GM23338 (cell line): ENCODE data around the gene HKDC1. TPM values are rescaled to one million over a fixed set of nuclear protein-coding genes. Genes with fewer than 3 reads are reported as not detected.

ENCODE experiments used
- ATAC-seq: fragments of 200-7000 bp; cut with Tn5 transposase; 3 replicates; pipeline ENCODE4 v1.9.1; 2020
- DNase-seq: peaks from one replicate; pipeline ENCODE4 v3.0.0-alpha.2; 2015; ENCODE audit warnings: low spot score
- H2AFZ ChIP-seq: fragments of 200-600 bp; sonication (generic); 2 replicates; pipeline ENCODE4 v1.8.0; 2016; ENCODE audit warnings: antibody characterized with exemption, mild to moderate bottlenecking, moderate library complexity
- H3F3A ChIP-seq: fragments of 200-600 bp; sonication (generic); replicated peaks from 2 replicates; pipeline ENCODE4 v1.8.0; 2017; ENCODE audit warnings: antibody characterized with exemption, mixed run types, low read depth
- H3K27ac ChIP-seq: fragments of 200-600 bp; sonication (generic); 2 replicates; pipeline ENCODE4 v1.6.1; 2016; ENCODE audit warnings: low read depth
- H3K27me3 ChIP-seq: fragments of 200-600 bp; sonication (generic); 2 replicates; pipeline ENCODE4 v1.8.0; 2016; ENCODE audit warnings: mild to moderate bottlenecking, mixed run types, moderate library complexity; ENCODE audit not compliant: insufficient read depth
- H3K36me3 ChIP-seq: fragments of 200-600 bp; sonication (generic); 2 replicates; pipeline ENCODE4 v1.8.0; 2016; ENCODE audit warnings: mild to moderate bottlenecking; ENCODE audit not compliant: insufficient read depth
- H3K4me1 ChIP-seq: fragments of 200-600 bp; sonication (generic); 2 replicates; pipeline ENCODE4 v1.8.0; 2016; ENCODE audit warnings: mild to moderate bottlenecking, moderate library complexity; ENCODE audit not compliant: insufficient read depth
- H3K4me2 ChIP-seq: fragments of 200-600 bp; sonication (generic); 2 replicates; pipeline ENCODE4 v1.7.1; 2017; ENCODE audit warnings: mixed run types
- H3K4me3 ChIP-seq: fragments of 200-600 bp; sonication (generic); 2 replicates; pipeline ENCODE4 v1.6.1; 2016; ENCODE audit warnings: mixed run types
- H3K79me2 ChIP-seq: fragments of 200-600 bp; sonication (generic); replicated peaks from 2 replicates; pipeline ENCODE4 v1.8.0; 2017; ENCODE audit warnings: mild to moderate bottlenecking; ENCODE audit not compliant: insufficient read depth
- H3K9me2 ChIP-seq: fragments of 200-600 bp; sonication (generic); 2 replicates; pipeline ENCODE4 v1.8.0; 2017; ENCODE audit not compliant: insufficient read depth
- H4K20me1 ChIP-seq: fragments of 200-600 bp; sonication (generic); replicated peaks from 2 replicates; pipeline ENCODE4 v1.8.0; 2017; ENCODE audit warnings: mild to moderate bottlenecking; ENCODE audit not compliant: insufficient read depth
- H3K27ac Mint-ChIP-seq: 2 replicates; pipeline ENCODE4 v1.8.0; 2020; ENCODE audit warnings: inconsistent platforms, mild to moderate bottlenecking, moderate library complexity, mixed read lengths
- H3K27me3 Mint-ChIP-seq: 3 replicates; pipeline ENCODE4 v1.8.0; 2022; ENCODE audit warnings: low read depth, mild to moderate bottlenecking, moderate library complexity, mixed read lengths, inconsistent platforms; ENCODE audit not compliant: insufficient read depth, poor library complexity
- H3K36me3 Mint-ChIP-seq: 3 replicates; pipeline ENCODE4 v1.8.0; 2021; ENCODE audit warnings: low read depth, mild to moderate bottlenecking, inconsistent platforms, moderate library complexity, mixed read lengths
- H3K4me1 Mint-ChIP-seq: 3 replicates; pipeline ENCODE4 v1.8.0; 2020; ENCODE audit warnings: mild to moderate bottlenecking, inconsistent platforms, mixed read lengths
- H3K4me3 Mint-ChIP-seq: 3 replicates; pipeline ENCODE4 v1.8.0; 2021; ENCODE audit warnings: moderate library complexity, mild to moderate bottlenecking, inconsistent platforms, mixed read lengths
- H3K9me3 Mint-ChIP-seq: 3 replicates; pipeline ENCODE4 v1.8.0; 2020; ENCODE audit warnings: moderate library complexity, mild to moderate bottlenecking, inconsistent platforms, mixed read lengths
- CREB1 ChIP-seq: fragments of 250-450 bp; sonication (Bioruptor Pico); IDR thresholded peaks from 2 replicates; pipeline ENCODE4 v1.5.0; 2020; ENCODE audit warnings: low read depth, mild to moderate bottlenecking, moderate library complexity
- EZH2 ChIP-seq: fragments of 200-600 bp; sonication (generic); IDR thresholded peaks from one replicate; pipeline ENCODE4 v1.8.0; 2017; ENCODE audit warnings: antibody characterized with exemption, mild to moderate bottlenecking, low read depth; ENCODE audit not compliant: unreplicated experiment
- EZH2phosphoT487 ChIP-seq: fragments of 200-600 bp; sonication (generic); IDR thresholded peaks from one replicate; pipeline ENCODE4 v1.8.1; 2018; ENCODE audit warnings: antibody characterized with exemption; ENCODE audit not compliant: unreplicated experiment
- JUNB ChIP-seq: IDR thresholded peaks from one replicate; pipeline ENCODE4 v1.6.1; 2016; ENCODE audit warnings: antibody characterized with exemption; ENCODE audit not compliant: unreplicated experiment
- NANOG ChIP-seq: IDR thresholded peaks from 2 replicates; pipeline ENCODE4 v1.6.1; 2016; ENCODE audit warnings: antibody characterized with exemption, borderline replicate concordance
- POLR2AphosphoS5 ChIP-seq: IDR thresholded peaks from 2 replicates; pipeline ENCODE4 v1.6.1; 2016; ENCODE audit warnings: antibody characterized with exemption, low read depth
- STAT1 ChIP-seq: IDR thresholded peaks from one replicate; pipeline ENCODE4 v1.6.1; 2016; ENCODE audit warnings: antibody characterized with exemption; ENCODE audit not compliant: unreplicated experiment
- ZNF114 ChIP-seq: fragments of 250-450 bp; sonication (Bioruptor Pico); IDR thresholded peaks from 2 replicates; pipeline ENCODE4 v1.5.0; 2020; ENCODE audit warnings: mild to moderate bottlenecking, moderate library complexity
- polyA plus RNA-seq: library from polyadenylated mRNA; unstranded; fragments of >200 nt; fragmentation: Nextera tagmentation; extraction: Ambion mirVana; gene quantifications from 2 replicates; pipeline ENCODE4 v1.2.1, GENCODE V29; 2016
- total RNA-seq: library from RNA; depleted of rRNA; stranded (reverse); fragments of >200 nt; shearing (Covaris generic); gene quantifications from 2 replicates; pipeline ENCODE4 v1.2.3, GENCODE V29; 2014
- TF ChIP-seq, protein P1 (sequence below): fragments of 250-450 bp; sonication (Bioruptor Pico); IDR thresholded peaks from 2 replicates; pipeline ENCODE4 v1.5.0; 2020; ENCODE audit warnings: mild to moderate bottlenecking, moderate library complexity
- TF ChIP-seq, protein P2 (sequence below), 2 experiments: fragments of 200-600 bp in 1 of 2; sonication (generic) in 1 of 2; conservative IDR thresholded peaks; 2 replicates each; pipeline versions ENCODE4 v1.5.1 to v1.6.1; 2016 to 2017; ENCODE audit warnings: antibody characterized with exemption in 2 of 2, low read depth in 2 of 2, mild to moderate bottlenecking in 2 of 2, moderate library complexity in 1 of 2
- TF ChIP-seq, protein P3 (sequence below): IDR thresholded peaks from one replicate; pipeline ENCODE4 v1.6.1; 2018; ENCODE audit warnings: antibody characterized with exemption; ENCODE audit not compliant: unreplicated experiment
- TF ChIP-seq, protein P4 (sequence below): IDR thresholded peaks from 2 replicates; pipeline ENCODE4 v1.6.1; 2016; ENCODE audit warnings: antibody characterized with exemption

HKDC1 gene
- total and polyA plus RNA-seq, 2 experiments from 2014 or later = 0.03 TPM; not detected in 1

DNA sequence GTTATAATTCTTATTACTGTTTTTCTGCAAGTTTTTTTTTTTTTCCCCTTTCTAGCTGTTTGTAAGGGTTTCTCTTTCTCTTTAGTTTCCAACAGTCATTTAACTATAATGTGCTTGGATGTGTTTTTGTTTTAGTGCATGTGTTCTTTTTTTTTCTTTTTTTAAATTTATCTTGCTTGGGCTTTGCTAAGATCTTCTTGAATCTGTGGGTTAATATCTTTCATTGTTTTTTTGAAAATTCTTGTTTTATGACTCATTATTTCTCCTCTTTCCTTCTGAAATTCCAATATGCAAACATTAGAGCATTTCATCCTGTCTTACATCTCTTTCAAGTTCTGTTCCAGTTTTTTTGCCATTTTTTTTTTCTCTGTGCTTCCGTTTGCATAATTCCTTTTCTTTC lies 52.5 kb downstream of the HKDC1 start:
- ATAC-seq = no peak
- no peak for DNase-seq
- no peaks in the 10 kb centered on the region for H3F3A ChIP-seq
- no peaks in the 10 kb centered on the region for H3K27me3 ChIP-seq
- H3K4me2 ChIP-seq = no peak overlapping the region
- no peak for TF ChIP-seq NANOG
- no peak for TF ChIP-seq EZH2phosphoT487
- no peak for TF ChIP-seq JUNB
- no peak for TF ChIP-seq CREB1 (CRISPR knock-in tag)
- TF ChIP-seq, protein P1, sequence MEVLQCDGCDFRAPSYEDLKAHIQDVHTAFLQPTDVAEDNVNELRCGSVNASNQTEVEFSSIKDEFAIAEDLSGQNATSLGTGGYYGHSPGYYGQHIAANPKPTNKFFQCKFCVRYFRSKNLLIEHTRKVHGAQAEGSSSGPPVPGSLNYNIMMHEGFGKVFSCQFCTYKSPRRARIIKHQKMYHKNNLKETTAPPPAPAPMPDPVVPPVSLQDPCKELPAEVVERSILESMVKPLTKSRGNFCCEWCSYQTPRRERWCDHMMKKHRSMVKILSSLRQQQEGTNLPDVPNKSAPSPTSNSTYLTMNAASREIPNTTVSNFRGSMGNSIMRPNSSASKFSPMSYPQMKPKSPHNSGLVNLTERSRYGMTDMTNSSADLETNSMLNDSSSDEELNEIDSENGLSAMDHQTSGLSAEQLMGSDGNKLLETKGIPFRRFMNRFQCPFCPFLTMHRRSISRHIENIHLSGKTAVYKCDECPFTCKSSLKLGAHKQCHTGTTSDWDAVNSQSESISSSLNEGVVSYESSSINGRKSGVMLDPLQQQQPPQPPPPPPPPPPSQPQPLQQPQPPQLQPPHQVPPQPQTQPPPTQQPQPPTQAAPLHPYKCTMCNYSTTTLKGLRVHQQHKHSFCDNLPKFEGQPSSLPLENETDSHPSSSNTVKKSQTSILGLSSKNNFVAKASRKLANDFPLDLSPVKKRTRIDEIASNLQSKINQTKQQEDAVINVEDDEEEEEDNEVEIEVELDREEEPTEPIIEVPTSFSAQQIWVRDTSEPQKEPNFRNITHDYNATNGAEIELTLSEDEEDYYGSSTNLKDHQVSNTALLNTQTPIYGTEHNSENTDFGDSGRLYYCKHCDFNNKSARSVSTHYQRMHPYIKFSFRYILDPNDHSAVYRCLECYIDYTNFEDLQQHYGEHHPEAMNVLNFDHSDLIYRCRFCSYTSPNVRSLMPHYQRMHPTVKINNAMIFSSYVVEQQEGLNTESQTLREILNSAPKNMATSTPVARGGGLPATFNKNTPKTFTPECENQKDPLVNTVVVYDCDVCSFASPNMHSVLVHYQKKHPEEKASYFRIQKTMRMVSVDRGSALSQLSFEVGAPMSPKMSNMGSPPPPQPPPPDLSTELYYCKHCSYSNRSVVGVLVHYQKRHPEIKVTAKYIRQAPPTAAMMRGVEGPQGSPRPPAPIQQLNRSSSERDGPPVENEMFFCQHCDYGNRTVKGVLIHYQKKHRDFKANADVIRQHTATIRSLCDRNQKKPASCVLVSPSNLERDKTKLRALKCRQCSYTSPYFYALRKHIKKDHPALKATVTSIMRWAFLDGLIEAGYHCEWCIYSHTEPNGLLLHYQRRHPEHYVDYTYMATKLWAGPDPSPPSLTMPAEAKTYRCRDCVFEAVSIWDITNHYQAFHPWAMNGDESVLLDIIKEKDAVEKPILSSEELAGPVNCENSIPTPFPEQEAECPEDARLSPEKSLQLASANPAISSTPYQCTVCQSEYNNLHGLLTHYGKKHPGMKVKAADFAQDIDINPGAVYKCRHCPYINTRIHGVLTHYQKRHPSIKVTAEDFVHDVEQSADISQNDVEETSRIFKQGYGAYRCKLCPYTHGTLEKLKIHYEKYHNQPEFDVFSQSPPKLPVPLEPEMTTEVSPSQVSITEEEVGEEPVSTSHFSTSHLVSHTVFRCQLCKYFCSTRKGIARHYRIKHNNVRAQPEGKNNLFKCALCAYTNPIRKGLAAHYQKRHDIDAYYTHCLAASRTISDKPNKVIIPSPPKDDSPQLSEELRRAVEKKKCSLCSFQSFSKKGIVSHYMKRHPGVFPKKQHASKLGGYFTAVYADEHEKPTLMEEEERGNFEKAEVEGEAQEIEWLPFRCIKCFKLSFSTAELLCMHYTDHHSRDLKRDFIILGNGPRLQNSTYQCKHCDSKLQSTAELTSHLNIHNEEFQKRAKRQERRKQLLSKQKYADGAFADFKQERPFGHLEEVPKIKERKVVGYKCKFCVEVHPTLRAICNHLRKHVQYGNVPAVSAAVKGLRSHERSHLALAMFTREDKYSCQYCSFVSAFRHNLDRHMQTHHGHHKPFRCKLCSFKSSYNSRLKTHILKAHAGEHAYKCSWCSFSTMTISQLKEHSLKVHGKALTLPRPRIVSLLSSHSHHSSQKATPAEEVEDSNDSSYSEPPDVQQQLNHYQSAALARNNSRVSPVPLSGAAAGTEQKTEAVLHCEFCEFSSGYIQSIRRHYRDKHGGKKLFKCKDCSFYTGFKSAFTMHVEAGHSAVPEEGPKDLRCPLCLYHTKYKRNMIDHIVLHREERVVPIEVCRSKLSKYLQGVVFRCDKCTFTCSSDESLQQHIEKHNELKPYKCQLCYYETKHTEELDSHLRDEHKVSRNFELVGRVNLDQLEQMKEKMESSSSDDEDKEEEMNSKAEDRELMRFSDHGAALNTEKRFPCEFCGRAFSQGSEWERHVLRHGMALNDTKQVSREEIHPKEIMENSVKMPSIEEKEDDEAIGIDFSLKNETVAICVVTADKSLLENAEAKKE = no peak
- TF ChIP-seq POLR2AphosphoS5 = no peak
- TF ChIP-seq, protein P2, sequence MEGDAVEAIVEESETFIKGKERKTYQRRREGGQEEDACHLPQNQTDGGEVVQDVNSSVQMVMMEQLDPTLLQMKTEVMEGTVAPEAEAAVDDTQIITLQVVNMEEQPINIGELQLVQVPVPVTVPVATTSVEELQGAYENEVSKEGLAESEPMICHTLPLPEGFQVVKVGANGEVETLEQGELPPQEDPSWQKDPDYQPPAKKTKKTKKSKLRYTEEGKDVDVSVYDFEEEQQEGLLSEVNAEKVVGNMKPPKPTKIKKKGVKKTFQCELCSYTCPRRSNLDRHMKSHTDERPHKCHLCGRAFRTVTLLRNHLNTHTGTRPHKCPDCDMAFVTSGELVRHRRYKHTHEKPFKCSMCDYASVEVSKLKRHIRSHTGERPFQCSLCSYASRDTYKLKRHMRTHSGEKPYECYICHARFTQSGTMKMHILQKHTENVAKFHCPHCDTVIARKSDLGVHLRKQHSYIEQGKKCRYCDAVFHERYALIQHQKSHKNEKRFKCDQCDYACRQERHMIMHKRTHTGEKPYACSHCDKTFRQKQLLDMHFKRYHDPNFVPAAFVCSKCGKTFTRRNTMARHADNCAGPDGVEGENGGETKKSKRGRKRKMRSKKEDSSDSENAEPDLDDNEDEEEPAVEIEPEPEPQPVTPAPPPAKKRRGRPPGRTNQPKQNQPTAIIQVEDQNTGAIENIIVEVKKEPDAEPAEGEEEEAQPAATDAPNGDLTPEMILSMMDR (conservative IDR thresholded peaks at IDR 0.05; ENCODE audit: low read depth in 2 of 2) = no peak
- TF ChIP-seq, protein P3, sequence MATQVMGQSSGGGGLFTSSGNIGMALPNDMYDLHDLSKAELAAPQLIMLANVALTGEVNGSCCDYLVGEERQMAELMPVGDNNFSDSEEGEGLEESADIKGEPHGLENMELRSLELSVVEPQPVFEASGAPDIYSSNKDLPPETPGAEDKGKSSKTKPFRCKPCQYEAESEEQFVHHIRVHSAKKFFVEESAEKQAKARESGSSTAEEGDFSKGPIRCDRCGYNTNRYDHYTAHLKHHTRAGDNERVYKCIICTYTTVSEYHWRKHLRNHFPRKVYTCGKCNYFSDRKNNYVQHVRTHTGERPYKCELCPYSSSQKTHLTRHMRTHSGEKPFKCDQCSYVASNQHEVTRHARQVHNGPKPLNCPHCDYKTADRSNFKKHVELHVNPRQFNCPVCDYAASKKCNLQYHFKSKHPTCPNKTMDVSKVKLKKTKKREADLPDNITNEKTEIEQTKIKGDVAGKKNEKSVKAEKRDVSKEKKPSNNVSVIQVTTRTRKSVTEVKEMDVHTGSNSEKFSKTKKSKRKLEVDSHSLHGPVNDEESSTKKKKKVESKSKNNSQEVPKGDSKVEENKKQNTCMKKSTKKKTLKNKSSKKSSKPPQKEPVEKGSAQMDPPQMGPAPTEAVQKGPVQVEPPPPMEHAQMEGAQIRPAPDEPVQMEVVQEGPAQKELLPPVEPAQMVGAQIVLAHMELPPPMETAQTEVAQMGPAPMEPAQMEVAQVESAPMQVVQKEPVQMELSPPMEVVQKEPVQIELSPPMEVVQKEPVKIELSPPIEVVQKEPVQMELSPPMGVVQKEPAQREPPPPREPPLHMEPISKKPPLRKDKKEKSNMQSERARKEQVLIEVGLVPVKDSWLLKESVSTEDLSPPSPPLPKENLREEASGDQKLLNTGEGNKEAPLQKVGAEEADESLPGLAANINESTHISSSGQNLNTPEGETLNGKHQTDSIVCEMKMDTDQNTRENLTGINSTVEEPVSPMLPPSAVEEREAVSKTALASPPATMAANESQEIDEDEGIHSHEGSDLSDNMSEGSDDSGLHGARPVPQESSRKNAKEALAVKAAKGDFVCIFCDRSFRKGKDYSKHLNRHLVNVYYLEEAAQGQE = no peak
- TF ChIP-seq ZNF114 (CRISPR knock-in tag) = no peak
- TF ChIP-seq, protein P4, sequence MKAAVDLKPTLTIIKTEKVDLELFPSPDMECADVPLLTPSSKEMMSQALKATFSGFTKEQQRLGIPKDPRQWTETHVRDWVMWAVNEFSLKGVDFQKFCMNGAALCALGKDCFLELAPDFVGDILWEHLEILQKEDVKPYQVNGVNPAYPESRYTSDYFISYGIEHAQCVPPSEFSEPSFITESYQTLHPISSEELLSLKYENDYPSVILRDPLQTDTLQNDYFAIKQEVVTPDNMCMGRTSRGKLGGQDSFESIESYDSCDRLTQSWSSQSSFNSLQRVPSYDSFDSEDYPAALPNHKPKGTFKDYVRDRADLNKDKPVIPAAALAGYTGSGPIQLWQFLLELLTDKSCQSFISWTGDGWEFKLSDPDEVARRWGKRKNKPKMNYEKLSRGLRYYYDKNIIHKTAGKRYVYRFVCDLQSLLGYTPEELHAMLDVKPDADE = no peak
- no peak for TF ChIP-seq STAT1
- no peak for TF ChIP-seq EZH2
- no peaks in the 10 kb centered on the region for H3K4me1 Mint-ChIP-seq
- no peaks in the 10 kb centered on the region for H3K79me2 ChIP-seq
- H3K4me3 ChIP-seq = no peak overlapping the region
- no peaks in the 10 kb centered on the region for H3K36me3 ChIP-seq
- no peaks in the 10 kb centered on the region for H3K9me2 ChIP-seq
- no peaks in the 10 kb centered on the region for H3K4me1 ChIP-seq
- no peaks in the 10 kb centered on the region for H4K20me1 ChIP-seq
- no peak overlapping the region for H2AFZ ChIP-seq
- no peak overlapping the region for H3K27ac ChIP-seq
- no peaks in the 10 kb centered on the region for H3K36me3 Mint-ChIP-seq
- no peaks in the 10 kb centered on the region for H3K27me3 Mint-ChIP-seq
- H3K27ac Mint-ChIP-seq = no peak overlapping the region
- H3K4me3 Mint-ChIP-seq = no peak overlapping the region
- no peaks in the 10 kb centered on the region for H3K9me3 Mint-ChIP-seq
